ENCODE results near the gene PARD3. TPM values are rescaled to one million over a fixed set of nuclear protein-coding genes. Genes with fewer than 3 reads are reported as not detected.

The PARD3 gene
- total RNA-seq, 1 experiment from 2014 or later: 46.3 TPM

DNA sequence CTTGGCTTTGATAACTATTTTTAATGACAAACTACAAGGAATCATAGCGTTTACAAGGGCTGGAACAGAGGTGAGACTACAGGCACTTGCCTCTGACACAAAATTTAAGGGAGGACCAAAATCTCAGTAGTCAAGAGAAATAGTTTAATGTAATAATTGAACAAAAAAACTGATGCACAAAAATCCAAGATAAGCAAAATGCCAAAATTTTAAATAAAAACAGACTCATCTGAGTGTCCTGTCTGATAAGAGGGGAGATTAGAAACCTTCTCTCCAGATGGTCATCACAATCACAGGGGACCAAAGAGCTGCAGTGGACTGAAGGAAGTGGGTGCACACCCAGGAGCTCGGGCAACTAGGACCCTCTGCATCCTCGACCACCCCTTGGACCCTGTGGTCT is 70.5 kb downstream of the PARD3 start:
- peaks cover 74% of the 10 kb centered on the region for H3K79me2 ChIP-seq (ENCODE audit: insufficient read depth, low read length)
- H3K4me3 ChIP-seq (replicated peaks in 1 of 2; ENCODE audit: low read depth in 1 of 2, low read length in 2 of 2): no peak overlapping the region
- ChIA-PET POLR2A (no interaction called here), CTCF (interaction anchor here (1.1 to 1.5 kb wide), 2 partner anchors 12 to 78 kb away, joined by 3 to 5 read pairs; no protein-coding TSS in a partner anchor), RAD21 (ENCODE audit: low non-redundant PET in 1 of 2, low total read pairs in 2 of 2, uncharacterized antibody in 2 of 2, unreplicated experiment in 2 of 2) (no interaction called here)
- peaks cover 9% of the 10 kb centered on the region; the same call in 1 of the 2 replicates for H4K20me1 ChIP-seq (ENCODE audit: insufficient read depth)
- intact Hi-C loops (cut with micrococcal nuclease): no loop called here
- BruUV-seq (replicated peaks): no TSS peak
- no peaks in the 10 kb centered on the region for H3K9me2 ChIP-seq (ENCODE audit: insufficient read depth)
- no peaks in the 10 kb centered on the region for H3K36me3 ChIP-seq (ENCODE audit: control insufficient read depth in 1 of 2, insufficient read depth in 2 of 2, low read length in 2 of 2)
- H3K9me3 ChIP-seq (ENCODE audit: control insufficient read depth in 1 of 2, insufficient read depth in 1 of 2, low read depth in 1 of 2, low read length in 2 of 2): no peaks in the 10 kb centered on the region
- no peak overlapping the region for H3K9ac ChIP-seq (ENCODE audit: low read length)
- H2AFZ ChIP-seq (ENCODE audit: low read depth, low read length, poor library complexity, severe bottlenecking): no peak overlapping the region
- H3K27me3 ChIP-seq (ENCODE audit: insufficient read depth, low read length): no peaks in the 10 kb centered on the region
- TF ChIP-seq CBX3 (IDR thresholded peaks at IDR 0.05; ENCODE audit: low read depth) (no peak), ELF1 (IDR thresholded peaks at IDR 0.05; ENCODE audit: borderline replicate concordance, low read depth) (no peak), POLR2AphosphoS5 (IDR thresholded peaks at IDR 0.05; ENCODE audit: low read depth, low read length) (no peak), JUND (IDR thresholded peaks at IDR 0.05) (no peak), SIN3A (IDR thresholded peaks at IDR 0.05; ENCODE audit: low read depth) (no peak), EZH2 (IDR thresholded peaks at IDR 0.05) (no peak), EZH2phosphoT487 (IDR thresholded peaks at IDR 0.05; ENCODE audit: borderline replicate concordance) (no peak), YY1 (IDR thresholded peaks at IDR 0.05; ENCODE audit: extremely low read depth, insufficient replicate concordance, low read depth, low read length) (no peak), SP1 (IDR thresholded peaks at IDR 0.05; ENCODE audit: low read depth) (no peak), POLR2A (IDR thresholded peaks at IDR 0.05; ENCODE audit: borderline replicate concordance, extremely low read depth, insufficient read depth, insufficient read length) (no peak), EGR1 (IDR thresholded peaks at IDR 0.05; ENCODE audit: low read depth) (no peak), CEBPB (IDR thresholded peaks at IDR 0.05; ENCODE audit: low read depth) (no peak), RAD21 (IDR thresholded peaks at IDR 0.05; ENCODE audit: low read depth) (no peak), ZFX (IDR thresholded peaks at IDR 0.05) (no peak)
- TF ChIP-seq, protein P1, sequence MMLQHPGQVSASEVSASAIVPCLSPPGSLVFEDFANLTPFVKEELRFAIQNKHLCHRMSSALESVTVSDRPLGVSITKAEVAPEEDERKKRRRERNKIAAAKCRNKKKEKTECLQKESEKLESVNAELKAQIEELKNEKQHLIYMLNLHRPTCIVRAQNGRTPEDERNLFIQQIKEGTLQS (IDR thresholded peaks at IDR 0.05): no peak
- TF ChIP-seq, protein P2, sequence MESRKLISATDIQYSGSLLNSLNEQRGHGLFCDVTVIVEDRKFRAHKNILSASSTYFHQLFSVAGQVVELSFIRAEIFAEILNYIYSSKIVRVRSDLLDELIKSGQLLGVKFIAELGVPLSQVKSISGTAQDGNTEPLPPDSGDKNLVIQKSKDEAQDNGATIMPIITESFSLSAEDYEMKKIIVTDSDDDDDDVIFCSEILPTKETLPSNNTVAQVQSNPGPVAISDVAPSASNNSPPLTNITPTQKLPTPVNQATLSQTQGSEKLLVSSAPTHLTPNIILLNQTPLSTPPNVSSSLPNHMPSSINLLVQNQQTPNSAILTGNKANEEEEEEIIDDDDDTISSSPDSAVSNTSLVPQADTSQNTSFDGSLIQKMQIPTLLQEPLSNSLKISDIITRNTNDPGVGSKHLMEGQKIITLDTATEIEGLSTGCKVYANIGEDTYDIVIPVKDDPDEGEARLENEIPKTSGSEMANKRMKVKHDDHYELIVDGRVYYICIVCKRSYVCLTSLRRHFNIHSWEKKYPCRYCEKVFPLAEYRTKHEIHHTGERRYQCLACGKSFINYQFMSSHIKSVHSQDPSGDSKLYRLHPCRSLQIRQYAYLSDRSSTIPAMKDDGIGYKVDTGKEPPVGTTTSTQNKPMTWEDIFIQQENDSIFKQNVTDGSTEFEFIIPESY (IDR thresholded peaks at IDR 0.05; ENCODE audit: extremely low read depth, insufficient replicate concordance, low read length): no peak
- TF ChIP-seq, protein P3, sequence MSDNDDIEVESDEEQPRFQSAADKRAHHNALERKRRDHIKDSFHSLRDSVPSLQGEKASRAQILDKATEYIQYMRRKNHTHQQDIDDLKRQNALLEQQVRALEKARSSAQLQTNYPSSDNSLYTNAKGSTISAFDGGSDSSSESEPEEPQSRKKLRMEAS (IDR thresholded peaks at IDR 0.05): no peak
- peaks cover 42 to 46% of the 10 kb centered on the region in 2 experiments for H3K4me1 ChIP-seq (ENCODE audit: control insufficient read depth in 1 of 2, insufficient read depth in 2 of 2, low read length in 2 of 2)
- ATAC-seq (no peak), DNase-seq (ENCODE audit: low read depth, low spot score) (no peak)
- H3K4me2 ChIP-seq (ENCODE audit: low read length): no peak overlapping the region
- H3K27ac ChIP-seq (ENCODE audit: low read depth, low read length): no peak overlapping the region

Measured in HCT116 (cell line).